ENCODE data around the gene IFIT1.

DNA sequence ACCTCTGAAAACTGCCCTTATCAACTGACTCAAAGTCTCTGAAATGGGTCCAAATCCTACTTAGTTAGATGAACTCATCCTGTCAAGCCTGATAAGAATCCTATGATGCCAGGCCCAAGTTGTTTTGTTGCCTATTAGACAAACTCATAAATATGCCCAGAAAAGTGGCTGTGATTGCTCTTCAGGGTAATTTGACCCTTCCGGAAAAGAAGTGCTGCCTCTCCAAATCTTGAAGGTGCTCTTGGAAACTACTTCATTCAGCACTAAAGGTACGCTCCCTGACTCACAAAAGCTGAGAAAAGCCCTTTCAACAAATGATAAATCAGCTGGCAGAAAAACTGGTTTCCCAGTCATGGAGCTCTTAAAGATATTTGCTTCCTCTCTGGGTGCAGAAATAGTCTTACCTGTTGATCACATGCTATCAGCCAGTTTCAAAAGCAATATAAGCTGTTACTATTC lies 28.6 kb downstream of the IFIT1 start:
- TF ChIP-seq, protein P1, sequence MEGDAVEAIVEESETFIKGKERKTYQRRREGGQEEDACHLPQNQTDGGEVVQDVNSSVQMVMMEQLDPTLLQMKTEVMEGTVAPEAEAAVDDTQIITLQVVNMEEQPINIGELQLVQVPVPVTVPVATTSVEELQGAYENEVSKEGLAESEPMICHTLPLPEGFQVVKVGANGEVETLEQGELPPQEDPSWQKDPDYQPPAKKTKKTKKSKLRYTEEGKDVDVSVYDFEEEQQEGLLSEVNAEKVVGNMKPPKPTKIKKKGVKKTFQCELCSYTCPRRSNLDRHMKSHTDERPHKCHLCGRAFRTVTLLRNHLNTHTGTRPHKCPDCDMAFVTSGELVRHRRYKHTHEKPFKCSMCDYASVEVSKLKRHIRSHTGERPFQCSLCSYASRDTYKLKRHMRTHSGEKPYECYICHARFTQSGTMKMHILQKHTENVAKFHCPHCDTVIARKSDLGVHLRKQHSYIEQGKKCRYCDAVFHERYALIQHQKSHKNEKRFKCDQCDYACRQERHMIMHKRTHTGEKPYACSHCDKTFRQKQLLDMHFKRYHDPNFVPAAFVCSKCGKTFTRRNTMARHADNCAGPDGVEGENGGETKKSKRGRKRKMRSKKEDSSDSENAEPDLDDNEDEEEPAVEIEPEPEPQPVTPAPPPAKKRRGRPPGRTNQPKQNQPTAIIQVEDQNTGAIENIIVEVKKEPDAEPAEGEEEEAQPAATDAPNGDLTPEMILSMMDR (IDR thresholded peaks at IDR 0.05; ENCODE audit: insufficient read depth, low read length): no peak
- no peak for TF ChIP-seq SPI1 (IDR thresholded peaks at IDR 0.05; ENCODE audit: borderline replicate concordance, low read depth)
